Spleen (tissue), 11 donors: Measurements from ENCODE around the gene LDAH. TPM values are rescaled to one million over a fixed set of nuclear protein-coding genes. Genes with fewer than 3 reads are reported as not detected.

Experiments
- DNase-seq: peaks from one replicate; pipeline ENCODE4 v3.0.0-alpha.2; 2020
- H3K27ac ChIP-seq, 8 donors: fragments of 200-600 bp; sonication (generic) in 7 of 8; 1 replicate in 4 of 8; 2 replicates in 4 of 8; pipeline versions ENCODE4 v1.5.0 to v1.8.0; 2016 to 2021; ENCODE audit warnings: inconsistent platforms in 4 of 8, mild to moderate bottlenecking in 4 of 8, moderate library complexity in 1 of 8
- H3K27me3 ChIP-seq, 7 donors: fragments of 200-600 bp; sonication (generic) in 6 of 7; replicated peaks in 1 of 7; 1 replicate in 4 of 7; 2 replicates in 3 of 7; pipeline versions ENCODE4 v1.5.0 to v1.8.0; 2016 to 2021; ENCODE audit warnings: inconsistent platforms in 3 of 7, mild to moderate bottlenecking in 1 of 7
- H3K36me3 ChIP-seq, 6 donors: fragments of 200-600 bp; sonication (generic) in 5 of 6; 1 replicate in 4 of 6; 2 replicates in 2 of 6; pipeline versions ENCODE4 v1.5.0 to v1.8.0; 2016 to 2021; ENCODE audit warnings: inconsistent platforms in 2 of 6
- H3K4me1 ChIP-seq, 6 donors: fragments of 200-600 bp; sonication (generic) in 5 of 6; 1 replicate in 3 of 6; 2 replicates in 3 of 6; pipeline versions ENCODE4 v1.5.0 to v1.8.0; 2016 to 2021; ENCODE audit warnings: inconsistent platforms in 3 of 6
- H3K4me3 ChIP-seq, 8 donors: fragments of 200-600 bp; sonication (generic) in 7 of 8; 1 replicate in 4 of 8; 2 replicates in 4 of 8; pipeline versions ENCODE4 v1.5.0 to v1.8.0; 2016 to 2021; ENCODE audit warnings: inconsistent platforms in 4 of 8, mild to moderate bottlenecking in 4 of 8, moderate library complexity in 2 of 8
- H3K9me3 ChIP-seq, 8 donors: fragments of 200-600 bp; sonication (generic) in 7 of 8; 1 replicate in 4 of 8; 2 replicates in 4 of 8; pipeline versions ENCODE4 v1.5.0 to v1.8.0; 2016 to 2021; ENCODE audit warnings: inconsistent platforms in 4 of 8
- POLR2A ChIP-seq, 3 donors: fragments of 450-650 bp; IDR thresholded peaks; one replicate each; pipeline ENCODE4 v1.5.1; 2017; ENCODE audit warnings: antibody characterized with exemption in 3 of 3, mild to moderate bottlenecking in 1 of 3
- POLR2AphosphoS5 ChIP-seq, 3 donors: sonication (generic); formaldehyde crosslinking; IDR thresholded peaks; one replicate each; pipeline ENCODE4 v1.5.1; 2017; ENCODE audit warnings: antibody characterized with exemption in 3 of 3
- WGBS, 5 donors: extraction: QIAGEN DNeasy Blood & Tissue Kit in 3 of 5; methylation state at CpG; one replicate each; pipeline versions ENCODE4 v1.1.5 to v1.1.7; 2013 to 2018; 5-methylcytosine and 5-hydroxymethylcytosine counted together
- intact Hi-C: fragments of 100-400 bp; cut with DNase I; formaldehyde crosslinking; loops from one replicate; pipeline ENCODE4 v1.15.0; 2023; ENCODE audit warnings: low total_unique reads
- polyA plus RNA-seq, 3 donors: library from polyadenylated mRNA; stranded (reverse); fragments of 200-250 nt; gene quantifications; one replicate each; pipeline ENCODE4 v1.2.1, GENCODE V29; 2013
- total RNA-seq, 7 donors: library from RNA; depleted of rRNA in 3 of 7; stranded (reverse); fragments of >200 nt in 3 of 7; fragmentation: NEBNext Ultra II Directional in 4 of 7; extraction: Animal tissue kit (Norgen Biotek cat#: 25700) in 4 of 7; gene quantifications; one replicate each; pipeline versions ENCODE4 v1.1.0 to v1.2.1, GENCODE V29; 2016 to 2021
- TF ChIP-seq, protein P1 (sequence below), 11 experiments: fragments of 200-600 bp in 7 of 11; fragments of 450-650 bp in 4 of 11; sonication (generic) in 4 of 11; IDR thresholded peaks in 8 of 11; conservative IDR thresholded peaks in 3 of 11; 1 replicate in 7 of 11; 2 replicates in 4 of 11; pipeline versions ENCODE4 v1.4.0 to v1.8.0; 2016 to 2021; ENCODE audit warnings: antibody characterized with exemption in 11 of 11, inconsistent platforms in 4 of 11, mild to moderate bottlenecking in 1 of 11
- donor health status: healthy with polysubstance abuse.
- donor health status: DM: no; HTN: no; CAD: no; lungs with moderate emphysema.
- donor health status: DM: no; HTN: no; CAD: no.
- donor health status: Bipolar disorder and iron deficiency.
- donor health status: healthy.
- donor health status: DM: no; HTN: no; CAD: no.
- donor health status: DM: yes; HTN: yes; CAD: no.

The LDAH gene
- total and polyA plus RNA-seq, 10 donors = 5.8 to 33.2 (median 21.1) TPM

DNA sequence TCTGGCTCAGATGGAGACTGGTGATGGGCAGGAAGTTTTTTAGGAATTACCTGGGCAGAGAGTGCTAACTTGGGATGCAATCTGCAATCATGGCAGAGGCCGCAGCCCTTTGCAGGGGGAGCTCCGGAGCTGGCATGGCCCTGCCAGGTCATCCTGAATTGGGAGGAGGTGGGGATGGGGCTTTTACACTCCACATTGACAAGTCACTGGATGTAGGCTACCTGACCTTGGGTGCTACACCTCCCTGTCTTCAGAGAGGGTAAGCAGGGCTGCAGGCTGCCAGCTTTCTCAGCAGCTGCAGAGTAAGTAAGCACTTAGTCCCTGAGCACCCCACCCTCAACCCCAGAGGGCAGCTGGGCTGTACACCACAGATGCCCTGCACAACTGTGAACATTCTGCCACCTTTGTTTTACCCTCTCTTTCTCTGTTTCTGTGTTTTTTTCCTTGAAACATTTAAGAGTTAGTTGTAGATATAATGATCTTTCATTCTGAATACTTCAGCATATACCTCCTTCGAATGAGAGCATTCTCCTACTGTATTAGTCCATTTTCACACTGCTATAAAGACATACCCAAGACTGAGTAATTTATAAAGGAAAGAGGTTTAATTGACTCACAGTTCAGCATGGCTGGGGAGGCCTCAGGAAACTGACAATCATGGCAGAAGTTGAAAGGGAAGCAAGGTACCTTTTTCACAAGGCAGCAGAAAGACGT, 165.2 kb downstream of the LDAH start:
- TF ChIP-seq POLR2AphosphoS5 (IDR thresholded peaks at IDR 0.05) = no peak
- no peak for TF ChIP-seq POLR2A (IDR thresholded peaks at IDR 0.05)
- TF ChIP-seq, protein P1, sequence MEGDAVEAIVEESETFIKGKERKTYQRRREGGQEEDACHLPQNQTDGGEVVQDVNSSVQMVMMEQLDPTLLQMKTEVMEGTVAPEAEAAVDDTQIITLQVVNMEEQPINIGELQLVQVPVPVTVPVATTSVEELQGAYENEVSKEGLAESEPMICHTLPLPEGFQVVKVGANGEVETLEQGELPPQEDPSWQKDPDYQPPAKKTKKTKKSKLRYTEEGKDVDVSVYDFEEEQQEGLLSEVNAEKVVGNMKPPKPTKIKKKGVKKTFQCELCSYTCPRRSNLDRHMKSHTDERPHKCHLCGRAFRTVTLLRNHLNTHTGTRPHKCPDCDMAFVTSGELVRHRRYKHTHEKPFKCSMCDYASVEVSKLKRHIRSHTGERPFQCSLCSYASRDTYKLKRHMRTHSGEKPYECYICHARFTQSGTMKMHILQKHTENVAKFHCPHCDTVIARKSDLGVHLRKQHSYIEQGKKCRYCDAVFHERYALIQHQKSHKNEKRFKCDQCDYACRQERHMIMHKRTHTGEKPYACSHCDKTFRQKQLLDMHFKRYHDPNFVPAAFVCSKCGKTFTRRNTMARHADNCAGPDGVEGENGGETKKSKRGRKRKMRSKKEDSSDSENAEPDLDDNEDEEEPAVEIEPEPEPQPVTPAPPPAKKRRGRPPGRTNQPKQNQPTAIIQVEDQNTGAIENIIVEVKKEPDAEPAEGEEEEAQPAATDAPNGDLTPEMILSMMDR (IDR thresholded peaks at IDR 0.05 in 8 of 11, conservative IDR thresholded peaks at IDR 0.05 in 3 of 11) = no peak
- Histone ChIP-seq H3K4me1 (peaks cover 0 to 7% (median 2%) of the 10 kb centered on the region in 6 donors), H3K27me3 (peaks cover 0 to 40% (median 18%) of the 10 kb centered on the region in 7 donors), H3K4me3 (no peak overlapping the region), H3K9me3 (no peaks in the 10 kb centered on the region), H3K27ac (no peak overlapping the region), H3K36me3 (no peaks in the 10 kb centered on the region)
- intact Hi-C loops = no loop called here
- peak; percentile 71 for DNase-seq
- 62 to 78% (median 69%) methylated on average over 4 of the region's 4 CpGs for WGBS, 5 donors

DNA sequence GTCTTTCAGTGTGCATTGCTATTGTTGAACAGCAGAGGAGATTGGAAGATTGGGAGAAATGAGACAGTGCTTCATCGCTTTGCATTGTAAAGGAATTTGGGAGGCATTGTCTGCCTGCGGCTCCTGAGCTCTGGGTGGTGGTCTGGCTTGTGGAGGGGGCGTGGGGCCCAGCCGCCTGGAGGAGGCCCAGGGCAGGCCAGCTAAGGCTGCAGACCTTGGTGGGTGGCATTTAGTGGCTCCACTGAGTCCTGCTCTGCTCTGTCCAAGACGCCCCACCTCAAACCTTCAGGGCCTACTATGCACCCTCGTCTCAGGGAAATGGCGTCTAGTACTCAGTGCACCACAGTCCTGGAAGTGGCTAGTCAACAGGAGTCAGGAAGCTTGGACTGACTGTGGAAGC, 166.3 kb downstream of the LDAH start:
- TF ChIP-seq, protein P1 (IDR thresholded peaks at IDR 0.05 in 8 of 11, conservative IDR thresholded peaks at IDR 0.05 in 3 of 11) = no peak
- TF ChIP-seq POLR2A (IDR thresholded peaks at IDR 0.05) = no peak
- no peak for TF ChIP-seq POLR2AphosphoS5 (IDR thresholded peaks at IDR 0.05)
- H3K27me3 ChIP-seq = peaks cover 0 to 29% (median 6%) of the 10 kb centered on the region in 7 donors
- no peaks in the 10 kb centered on the region for H3K36me3 ChIP-seq
- intact Hi-C loops = no loop called here
- peak; percentile 68 for DNase-seq
- H3K4me3 ChIP-seq = no peak overlapping the region
- H3K27ac ChIP-seq = no peak overlapping the region
- WGBS, 5 donors = 89 to 95% (median 94%) methylated on average over 6 to 7 of the region's 7 CpGs
- H3K9me3 ChIP-seq = no peaks in the 10 kb centered on the region
- H3K4me1 ChIP-seq = peaks cover 3 to 10% (median 4%) of the 10 kb centered on the region in 6 donors

DNA sequence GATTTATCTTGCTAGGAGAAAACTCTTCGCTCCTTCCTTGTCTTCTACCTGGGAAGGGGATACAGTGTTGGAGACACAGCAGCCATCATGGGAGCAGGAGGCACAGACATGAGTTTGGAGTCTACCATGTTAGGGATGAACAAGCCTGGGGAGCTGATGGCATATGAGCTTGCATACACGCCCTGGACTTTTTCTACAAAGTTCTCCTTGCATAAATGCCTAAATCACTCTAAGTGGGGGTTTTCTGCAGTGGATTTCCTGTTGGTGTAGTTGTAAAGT, 168.4 kb downstream of the LDAH start:
- DNase-seq = peak; percentile 14
- H3K4me1 ChIP-seq = peaks cover 14 to 21% (median 18%) of the 10 kb centered on the region in 6 donors
- no peaks in the 10 kb centered on the region for H3K36me3 ChIP-seq
- TF ChIP-seq POLR2AphosphoS5 (IDR thresholded peaks at IDR 0.05) (no peak), POLR2A (IDR thresholded peaks at IDR 0.05) (no peak)
- TF ChIP-seq, protein P1 (IDR thresholded peaks at IDR 0.05 in 8 of 11, conservative IDR thresholded peaks at IDR 0.05 in 3 of 11) = no peak
- intact Hi-C loops = no loop called here
- H3K9me3 ChIP-seq = no peaks in the 10 kb centered on the region
- no peak overlapping the region for H3K4me3 ChIP-seq
- peaks cover 0 to 8% (median 0%) of the 10 kb centered on the region in 7 donors for H3K27me3 ChIP-seq
- no peak overlapping the region for H3K27ac ChIP-seq
- WGBS, 5 donors = 69 to 86% (median 81%) methylated on average over 2 of the region's 2 CpGs

DNA sequence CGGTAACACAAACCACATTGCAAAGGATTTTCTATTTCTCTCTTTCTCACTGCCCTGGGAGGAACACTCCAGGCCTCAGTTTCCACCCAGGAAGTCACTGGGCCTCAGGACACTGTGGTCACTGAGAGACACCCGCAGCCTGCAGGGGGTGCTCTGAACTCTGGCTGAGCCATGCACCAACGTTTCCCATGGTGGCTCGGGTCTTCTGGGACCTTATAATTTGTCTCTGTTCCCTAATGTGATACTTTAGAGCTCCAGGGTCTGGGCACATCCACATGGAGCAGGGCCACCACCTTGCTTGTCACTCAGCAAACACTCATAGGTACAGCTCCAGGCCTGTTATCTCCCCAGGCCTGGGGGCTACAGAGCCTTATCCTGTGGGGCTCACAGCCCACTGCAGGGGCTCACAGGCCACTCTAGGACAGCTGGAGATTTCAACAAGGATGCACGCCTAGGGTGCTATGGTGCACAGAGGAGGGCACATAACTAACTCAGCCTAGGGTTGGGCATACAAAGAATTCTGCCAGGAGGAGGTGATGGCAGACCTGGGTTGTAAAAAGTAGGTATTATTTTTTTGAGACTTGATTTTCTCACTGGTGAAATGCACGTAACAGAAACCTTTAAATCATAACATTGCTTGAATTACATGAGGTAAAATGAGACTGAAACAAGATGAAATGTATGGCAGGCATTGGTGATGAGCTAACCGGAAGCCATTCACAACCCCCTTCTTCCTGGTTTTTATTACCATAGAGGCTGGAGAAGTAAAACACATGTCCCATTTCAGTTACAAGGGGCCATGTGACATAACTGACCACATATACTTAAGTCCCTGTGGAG, 169.0 kb downstream of the LDAH start:
- Histone ChIP-seq H3K4me1 (peaks cover 18 to 27% (median 23%) of the 10 kb centered on the region in 6 donors), H3K4me3 (no peak overlapping the region), H3K36me3 (no peaks in the 10 kb centered on the region), H3K9me3 (no peaks in the 10 kb centered on the region), H3K27me3 (peaks cover 0 to 5% (median 0%) of the 10 kb centered on the region in 7 donors), H3K27ac (no peak overlapping the region)
- intact Hi-C loops = no loop called here
- no peak for TF ChIP-seq POLR2A (IDR thresholded peaks at IDR 0.05)
- TF ChIP-seq, protein P1 (IDR thresholded peaks at IDR 0.05 in 8 of 11, conservative IDR thresholded peaks at IDR 0.05 in 3 of 11) = no peak
- no peak for TF ChIP-seq POLR2AphosphoS5 (IDR thresholded peaks at IDR 0.05)
- 77 to 86% (median 85%) methylated on average over 7 of the region's 7 CpGs for WGBS, 5 donors
- peak; percentile 63 for DNase-seq
